Measurements from ENCODE around the gene HIF3A. TPM values are rescaled to one million over a fixed set of nuclear protein-coding genes. Genes with fewer than 3 reads are reported as not detected.

HIF3A gene
- total RNA-seq, 2 experiments from 2014 or later, result not detected

DNA sequence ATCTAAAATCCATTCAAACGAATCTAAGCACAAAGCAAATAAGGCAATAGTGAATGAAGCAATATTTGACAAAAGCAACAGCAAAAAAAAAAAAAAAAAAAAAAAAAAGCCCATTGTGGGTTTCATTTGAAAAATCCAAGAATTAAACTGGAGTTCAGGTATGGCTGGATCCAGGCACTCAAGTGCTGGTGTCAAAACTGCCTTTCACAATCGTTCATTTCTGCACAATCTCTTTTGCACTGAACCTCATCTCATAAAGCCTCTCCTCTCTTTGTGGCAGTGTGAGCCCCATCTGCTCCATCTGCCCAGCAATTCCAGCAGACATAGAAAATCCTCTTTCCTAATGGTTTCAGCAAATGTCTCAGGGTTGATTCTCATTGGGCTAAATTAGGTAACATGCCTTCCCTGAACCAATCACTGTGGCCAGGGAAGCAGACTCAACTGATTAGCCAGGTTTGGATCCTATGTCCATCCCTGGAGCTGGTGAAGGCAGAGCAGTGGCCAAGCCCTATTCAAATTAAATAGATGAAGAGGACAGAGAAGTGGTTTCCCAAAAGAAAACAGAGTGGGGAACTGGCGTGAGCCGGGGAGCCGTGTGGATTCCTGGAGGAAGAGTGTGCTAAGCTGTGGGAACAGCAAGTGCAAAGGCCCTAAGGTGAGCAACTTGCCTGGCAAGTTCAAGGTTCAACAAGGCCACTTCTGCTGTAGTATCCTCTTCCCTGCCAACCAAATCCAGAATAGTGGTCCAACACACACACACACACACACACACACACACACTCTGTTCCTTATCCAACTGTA, 1.2 kb upstream of the HIF3A start:
- TF ChIP-seq CTCF (IDR thresholded peaks at IDR 0.05), result no peak
- Histone ChIP-seq H3K27ac (ENCODE audit: low read depth in 1 of 2, low read length in 2 of 2) (no peak overlapping the region), H3K36me3 (ENCODE audit: insufficient read depth, low read length) (no peaks in the 10 kb centered on the region), H3K27me3 (ENCODE audit: control insufficient read depth in 1 of 2, insufficient read depth in 2 of 2, low read length in 2 of 2) (peaks cover 33 to 47% of the 10 kb centered on the region in 2 experiments), H3K9me3 (ENCODE audit: control insufficient read depth in 1 of 2, insufficient read depth in 1 of 2, low read length in 2 of 2) (peaks cover 5 to 13% of the 10 kb centered on the region in 2 experiments), H3K4me1 (ENCODE audit: insufficient read depth, low read length) (peaks cover 3% of the 10 kb centered on the region), H3K4me3 (ENCODE audit: low read length) (no peak overlapping the region)
- peaks cover 4% of the 10 kb centered on the region for H3K4me1 Mint-ChIP-seq (ENCODE audit: low read depth)
- DNase-seq (no peak), ATAC-seq (ENCODE audit: poor library complexity) (no peak)
- intact Hi-C loops (cut with DNase I, micrococcal nuclease), result no loop called here
- POLR2A ChIA-PET, result no interaction called here
- H3K36me3 Mint-ChIP-seq (ENCODE audit: low read depth), result no peaks in the 10 kb centered on the region
- peaks cover 50% of the 10 kb centered on the region for H3K27me3 Mint-ChIP-seq
- H3K27ac Mint-ChIP-seq, result no peak overlapping the region
- CTCF ChIA-PET, result interaction anchor here (1.1 kb wide), 1 partner anchor 15 kb away, joined by 3 read pairs; no protein-coding TSS in a partner anchor
- H3K4me3 Mint-ChIP-seq, result no peak overlapping the region
- no peaks in the 10 kb centered on the region for H3K9me3 Mint-ChIP-seq

GRCh38 chr19:46296202-46296480, 701 bp upstream of the HIF3A start:
- intact Hi-C loops (cut with DNase I, micrococcal nuclease), result no loop called here
- Mint-ChIP-seq H3K27me3 (peaks cover 50% of the 10 kb centered on the region), H3K36me3 (ENCODE audit: low read depth) (no peaks in the 10 kb centered on the region), H3K27ac (no peak overlapping the region), H3K4me3 (no peak overlapping the region), H3K4me1 (ENCODE audit: low read depth) (peaks cover 4% of the 10 kb centered on the region), H3K9me3 (no peaks in the 10 kb centered on the region)
- ATAC-seq (ENCODE audit: poor library complexity), result no peak
- H3K36me3 ChIP-seq (ENCODE audit: insufficient read depth, low read length), result no peaks in the 10 kb centered on the region
- peaks cover 3% of the 10 kb centered on the region for H3K4me1 ChIP-seq (ENCODE audit: insufficient read depth, low read length)
- H3K27ac ChIP-seq (ENCODE audit: low read depth in 1 of 2, low read length in 2 of 2), result no peak overlapping the region
- no peak overlapping the region for H3K4me3 ChIP-seq (ENCODE audit: low read length)
- H3K9me3 ChIP-seq (ENCODE audit: control insufficient read depth in 1 of 2, insufficient read depth in 1 of 2, low read length in 2 of 2), result peaks cover 0 to 10% of the 10 kb centered on the region in 2 experiments
- no peak for TF ChIP-seq CTCF (IDR thresholded peaks at IDR 0.05)
- peaks cover 33 to 47% of the 10 kb centered on the region in 2 experiments for H3K27me3 ChIP-seq (ENCODE audit: control insufficient read depth in 1 of 2, insufficient read depth in 2 of 2, low read length in 2 of 2)
- ChIA-PET POLR2A (no interaction called here), CTCF (no interaction called here)
- no peak for DNase-seq

DNA sequence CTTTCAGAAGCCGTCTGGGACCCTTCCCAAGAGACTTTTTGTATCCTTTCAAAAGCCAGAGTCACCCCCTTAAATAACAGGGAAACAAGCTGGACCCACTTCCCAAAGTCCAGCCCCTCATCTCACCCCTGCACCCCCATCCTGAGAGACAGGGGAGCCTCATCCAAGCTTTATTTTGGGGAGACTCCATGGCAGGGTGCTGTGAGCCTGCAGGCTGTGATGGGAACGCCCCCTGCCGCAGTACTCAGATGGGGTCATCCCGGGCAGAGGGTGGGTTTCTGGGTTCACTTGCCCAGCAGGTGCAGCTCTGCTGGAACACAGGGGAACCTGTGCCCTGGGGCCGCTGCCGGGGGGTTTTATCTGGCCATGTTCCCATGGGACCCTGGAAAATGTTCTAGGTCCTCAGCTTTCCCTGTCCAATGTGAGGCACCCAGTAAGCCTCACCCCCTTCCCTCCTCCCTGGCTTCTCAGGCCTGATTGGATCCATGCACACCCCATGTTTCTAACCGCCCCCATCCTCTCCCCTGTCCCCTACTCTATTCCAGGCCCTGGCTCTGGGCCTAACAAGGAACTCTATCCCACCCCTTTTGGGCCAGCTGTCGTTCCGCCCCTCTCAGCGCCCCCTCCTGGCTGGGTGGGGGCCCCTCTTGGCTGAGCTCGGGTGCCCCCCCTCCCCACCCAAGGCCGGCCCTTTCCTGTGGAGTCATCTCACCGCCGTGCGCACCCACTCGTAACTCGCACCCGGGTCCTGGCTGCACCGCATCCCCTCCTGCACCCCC, 1.0 kb downstream of the HIF3A start:
- H3K36me3 ChIP-seq (ENCODE audit: insufficient read depth, low read length), result no peaks in the 10 kb centered on the region
- Mint-ChIP-seq H3K4me3 (no peak overlapping the region), H3K36me3 (ENCODE audit: low read depth) (no peaks in the 10 kb centered on the region), H3K4me1 (ENCODE audit: low read depth) (peaks cover 4% of the 10 kb centered on the region), H3K9me3 (no peaks in the 10 kb centered on the region), H3K27me3 (peaks cover 50% of the 10 kb centered on the region), H3K27ac (no peak overlapping the region)
- H3K27me3 ChIP-seq (ENCODE audit: control insufficient read depth in 1 of 2, insufficient read depth in 2 of 2, low read length in 2 of 2), result peaks cover 33 to 38% of the 10 kb centered on the region in 2 experiments
- CTCF ChIA-PET, result no interaction called here
- ATAC-seq (ENCODE audit: poor library complexity) (no peak), DNase-seq (no peak)
- H3K9me3 ChIP-seq (ENCODE audit: control insufficient read depth in 1 of 2, insufficient read depth in 1 of 2, low read length in 2 of 2), result peaks cover 0 to 10% of the 10 kb centered on the region in 2 experiments
- H3K27ac ChIP-seq (ENCODE audit: low read depth in 1 of 2, low read length in 2 of 2), result no peak overlapping the region
- no peak for TF ChIP-seq CTCF (IDR thresholded peaks at IDR 0.05)
- intact Hi-C loops (cut with DNase I, micrococcal nuclease), result no loop called here
- POLR2A ChIA-PET, result no interaction called here
- no peak overlapping the region for H3K4me3 ChIP-seq (ENCODE audit: low read length)
- H3K4me1 ChIP-seq (ENCODE audit: insufficient read depth, low read length), result peaks cover 3% of the 10 kb centered on the region

Measured in CD4-positive, alpha-beta T cell (primary cell).